ENCODE measurements around the gene DDX39B.

GRCh38 chr6:31528821-31529328 is 12.9 kb downstream of the DDX39B start, which contains the start of gene MCCD1:
- TF ChIP-seq EZH2phosphoT487 (IDR thresholded peaks at IDR 0.05; ENCODE audit: borderline replicate concordance, low read length) (no peak), CTCF (IDR thresholded peaks at IDR 0.05; ENCODE audit: low read depth, low read length, poor library complexity, severe bottlenecking) (no peak)

Data from DOHH2 (cell line).